Activated CD4-positive, alpha-beta T cell treated with anti-CD3 and anti-CD28 coated beads for 36 hours (primary cell): Measurements from ENCODE around the gene SEC16A. TPM values are rescaled to one million over a fixed set of nuclear protein-coding genes. Genes with fewer than 3 reads are reported as not detected.
"Not testable (repeated sequence)": the region's sequence is repeated elsewhere in the genome, so short reads cannot be mapped to it uniquely, and the experiment has no call there.

ENCODE experiments used
- ATAC-seq: fragments of 200-7000 bp; cut with Tn5 transposase; one replicate; pipeline ENCODE4 v1.10.0; 2021; ENCODE audit warnings: mild to moderate bottlenecking, moderate library complexity
- CTCF ChIA-PET: fragments of 350-600 bp; sonication (Branson Sonifier 250); formaldehyde crosslinking; loops from one replicate; lab custom pipeline; 2021; ENCODE audit warnings: antibody characterized with exemption; lab: Charles Lee
- POLR2A ChIA-PET: fragments of 350-600 bp; sonication (Branson Sonifier 250); formaldehyde crosslinking; loops from one replicate; lab custom pipeline; 2021; ENCODE audit warnings: antibody characterized with exemption, inconsistent platforms; lab: Charles Lee
- DNase-seq: peaks from one replicate; pipeline ENCODE4 v3.0.0-alpha.2; 2020
- H3K27ac Mint-ChIP-seq: one replicate; pipeline ENCODE4 v1.8.0; 2021; ENCODE audit warnings: mixed read lengths
- H3K27me3 Mint-ChIP-seq: one replicate; pipeline ENCODE4 v1.8.0; 2021; ENCODE audit warnings: mixed read lengths
- H3K36me3 Mint-ChIP-seq: one replicate; pipeline ENCODE4 v1.8.0; 2021; ENCODE audit warnings: low read depth, mixed read lengths
- H3K4me1 Mint-ChIP-seq: one replicate; pipeline ENCODE4 v1.8.0; 2021; ENCODE audit warnings: mixed read lengths
- H3K4me3 Mint-ChIP-seq: one replicate; pipeline ENCODE4 v1.8.0; 2021; ENCODE audit warnings: mild to moderate bottlenecking, moderate library complexity, mixed read lengths
- H3K9me3 Mint-ChIP-seq: one replicate; pipeline ENCODE4 v1.8.0; 2021; ENCODE audit warnings: low read depth, mixed read lengths
- intact Hi-C, 2 experiments: fragments of 100-400 bp; cut with DNase I in 1 of 2; cut with micrococcal nuclease in 1 of 2; formaldehyde crosslinking; loops; one replicate each; pipeline versions ENCODE4 v1.14.2 to v1.15.1; 2022 to 2024; cut with DNase I, micrococcal nuclease
- total RNA-seq, 2 experiments: library from RNA; stranded (reverse); gene quantifications; one replicate each; pipeline ENCODE4 v1.2.3, GENCODE V29; 2021

Gene SEC16A
- total RNA-seq, 2 experiments from 2014 or later = 62.7 TPM

GRCh38 chr9:136409557-136410455, 73.0 kb downstream of the SEC16A start:
- Mint-ChIP-seq H3K27me3 (no peaks in the 10 kb centered on the region), H3K36me3 (peaks cover 62% of the 10 kb centered on the region), H3K4me1 (peaks cover 58% of the 10 kb centered on the region), H3K4me3 (peak overlapping the region; percentile 90), H3K9me3 (no peaks in the 10 kb centered on the region), H3K27ac (peak overlapping the region; percentile 94)
- POLR2A ChIA-PET = interaction anchor here (0.6 to 0.7 kb wide), 4 partner anchors 12 to 460 kb away, joined by 3 read pairs; no protein-coding TSS in a partner anchor
- intact Hi-C loops = loop anchor here (1.0 to 2.0 kb wide), 10 partner anchors 10 to 449 kb away; partner anchors contain the start of genes SEC16A (in 2 of the 2), SNAPC4 (in 2 of the 2), DNLZ (in 1 of the 2) and INPP5E (in 1 of the 2)
- DNase-seq (peak; percentile 66), ATAC-seq (peak; percentile 53)
- CTCF ChIA-PET = interaction anchor here (0.6 to 2.0 kb wide), 4 partner anchors 9 to 267 kb away, joined by 3 to 14 read pairs (median 3); no protein-coding TSS in a partner anchor

DNA sequence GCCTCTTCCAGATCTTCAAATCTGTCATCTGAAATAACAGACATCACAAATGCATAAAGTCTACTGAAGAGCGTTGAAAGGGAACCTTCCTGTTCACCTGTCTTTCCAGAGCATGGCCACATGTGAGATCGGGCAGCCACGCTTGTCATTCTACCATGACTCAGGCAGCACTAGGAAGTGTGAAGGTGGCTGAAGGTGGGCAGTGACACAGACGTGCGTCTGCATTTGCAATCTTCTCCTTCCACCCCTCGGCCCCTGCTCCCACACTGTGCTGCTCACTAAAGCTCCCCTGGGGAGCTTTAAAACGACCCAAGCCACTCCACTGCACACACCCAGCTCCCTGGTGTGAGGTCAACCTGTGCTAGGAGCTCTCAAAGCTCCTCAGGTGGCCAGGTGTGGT, 74.9 kb downstream of the SEC16A start:
- H3K27me3 Mint-ChIP-seq = no peaks in the 10 kb centered on the region
- ChIA-PET POLR2A (no interaction called here), CTCF (no interaction called here)
- no peak for DNase-seq
- peak overlapping the region; percentile 58 for H3K27ac Mint-ChIP-seq
- ATAC-seq = no peak
- H3K4me3 Mint-ChIP-seq = peak overlapping the region; percentile 8
- intact Hi-C loops = no loop called here
- H3K36me3 Mint-ChIP-seq = peaks cover 54% of the 10 kb centered on the region
- H3K9me3 Mint-ChIP-seq = no peaks in the 10 kb centered on the region
- peaks cover 71% of the 10 kb centered on the region for H3K4me1 Mint-ChIP-seq

DNA sequence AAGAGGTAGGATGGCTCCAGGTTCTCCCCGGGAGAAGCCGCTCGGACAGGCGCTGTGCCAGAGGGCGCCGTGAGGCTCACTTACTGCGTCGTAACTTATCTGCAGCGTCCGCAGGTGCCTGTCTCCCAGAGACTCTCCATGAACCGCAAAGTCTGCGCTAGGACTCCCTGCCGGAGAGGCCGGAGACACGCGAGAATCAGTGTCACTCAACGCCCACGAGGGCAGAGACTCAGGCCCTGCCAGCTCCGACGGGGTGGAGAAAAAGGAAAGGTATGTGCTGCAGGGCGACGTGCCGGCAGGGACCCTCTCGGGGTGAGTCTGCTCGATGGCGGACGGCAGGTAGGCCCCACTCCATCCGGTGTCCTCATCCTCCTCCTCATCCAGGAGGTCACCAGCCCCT, 75.8 kb downstream of the SEC16A start:
- POLR2A ChIA-PET, intact Hi-C loops, ATAC-seq, DNase-seq, H3K27ac Mint-ChIP-seq, H3K27me3 Mint-ChIP-seq, H3K9me3 Mint-ChIP-seq, CTCF ChIA-PET, H3K4me3 Mint-ChIP-seq: not testable (repeated sequence)
- Mint-ChIP-seq H3K4me1 (peaks cover 74% of the 10 kb centered on the region), H3K36me3 (peaks cover 54% of the 10 kb centered on the region)

DNA sequence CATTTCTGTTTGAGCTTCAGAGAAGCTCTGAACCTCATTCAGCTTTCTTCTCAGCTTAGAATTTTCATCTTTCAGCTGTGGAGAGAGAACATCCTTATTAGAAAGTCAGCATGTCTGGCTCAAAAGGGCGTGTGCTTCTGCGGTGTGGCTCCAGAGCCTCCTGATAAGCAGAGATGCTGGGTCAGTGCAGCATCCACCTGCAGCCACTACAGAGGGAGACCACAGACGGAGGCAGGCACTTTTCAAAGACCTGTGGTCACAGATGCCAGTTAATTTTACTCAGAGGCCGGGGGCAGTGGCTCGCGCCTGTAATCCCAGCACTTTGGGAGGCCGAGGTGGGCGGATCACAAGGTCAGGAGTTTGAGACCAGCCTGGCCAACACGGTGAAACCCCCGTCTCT, 76.9 kb downstream of the SEC16A start:
- DNase-seq, H3K9me3 Mint-ChIP-seq, POLR2A ChIA-PET, intact Hi-C loops, ATAC-seq, H3K4me3 Mint-ChIP-seq, CTCF ChIA-PET, H3K27me3 Mint-ChIP-seq: not testable (repeated sequence)
- H3K27ac Mint-ChIP-seq = peak overlapping the region; percentile 93
- H3K4me1 Mint-ChIP-seq = peaks cover 67% of the 10 kb centered on the region
- peaks cover 56% of the 10 kb centered on the region for H3K36me3 Mint-ChIP-seq

- Mint-ChIP-seq H3K27me3 (no peaks in the 10 kb centered on the region), H3K36me3 (peaks cover 56% of the 10 kb centered on the region), H3K4me1 (peaks cover 71% of the 10 kb centered on the region), H3K9me3 (no peaks in the 10 kb centered on the region), H3K4me3 (no peak overlapping the region), H3K27ac (peak overlapping the region; percentile 93)
- intact Hi-C loops = no loop called here
- ChIA-PET POLR2A (no interaction called here), CTCF (no interaction called here)
- DNase-seq (no peak), ATAC-seq (no peak)
Measured at GRCh38 chr9:136405481-136405880, 77.4 kb downstream of the SEC16A start.

DNA sequence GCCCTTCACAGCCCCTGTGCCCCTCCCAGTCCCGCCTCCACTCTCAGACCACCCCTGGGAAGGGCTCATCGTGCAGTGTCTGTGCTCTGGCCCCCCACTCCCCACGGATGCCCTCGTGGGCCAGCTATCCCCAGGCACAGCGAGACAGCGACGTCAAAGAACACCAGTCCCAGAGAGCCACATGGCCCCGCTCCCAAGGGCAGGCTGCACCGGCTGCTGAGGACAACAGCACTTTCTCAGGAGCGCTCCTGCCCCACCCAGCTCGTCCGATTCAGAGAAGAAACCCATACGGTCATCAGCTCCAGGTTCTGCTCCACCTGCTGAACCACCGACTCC, 78.1 kb downstream of the SEC16A start:
- POLR2A ChIA-PET = no interaction called here
- peaks cover 69% of the 10 kb centered on the region for H3K4me1 Mint-ChIP-seq
- peak overlapping the region; percentile 62 for H3K4me3 Mint-ChIP-seq
- H3K9me3 Mint-ChIP-seq = no peaks in the 10 kb centered on the region
- H3K36me3 Mint-ChIP-seq = peaks cover 54% of the 10 kb centered on the region
- H3K27ac Mint-ChIP-seq = peak overlapping the region; percentile 93
- DNase-seq (no peak), ATAC-seq (no peak)
- no peaks in the 10 kb centered on the region for H3K27me3 Mint-ChIP-seq
- intact Hi-C loops = loop anchor here (5.0 kb wide), 4 partner anchors 33 to 497 kb away; partner anchors contain the start of genes CAMSAP1 (in 1 of the 2) and INPP5E (in 1 of the 2)
- CTCF ChIA-PET = interaction anchor here (0.8 to 0.9 kb wide), 3 partner anchors 35 to 898 kb away, joined by 3 to 4 read pairs (median 3); partner anchors contain the start of genes DNLZ and NRARP

- H3K27ac Mint-ChIP-seq = peak overlapping the region; percentile 93
- DNase-seq = peak; percentile 71
- H3K4me3 Mint-ChIP-seq = peak overlapping the region; percentile 62
- POLR2A ChIA-PET = interaction anchor here (0.7 to 1.0 kb wide), 3 partner anchors 11 to 42 kb away, joined by 3 to 4 read pairs (median 3); no protein-coding TSS in a partner anchor
- CTCF ChIA-PET = interaction anchor here (0.8 to 0.9 kb wide), 4 partner anchors 36 to 898 kb away, joined by 3 to 4 read pairs (median 3); partner anchors contain the start of genes DNLZ and NRARP
- H3K36me3 Mint-ChIP-seq = peaks cover 51% of the 10 kb centered on the region
- peak; percentile 45 for ATAC-seq
- peaks cover 65% of the 10 kb centered on the region for H3K4me1 Mint-ChIP-seq
- no peaks in the 10 kb centered on the region for H3K9me3 Mint-ChIP-seq
- intact Hi-C loops = loop anchor here (5.0 kb wide), 4 partner anchors 33 to 497 kb away; partner anchors contain the start of genes CAMSAP1 (in 1 of the 2) and INPP5E (in 1 of the 2)
- H3K27me3 Mint-ChIP-seq = no peaks in the 10 kb centered on the region
Measured at GRCh38 chr9:136403915-136404800, 78.7 kb downstream of the SEC16A start.

GRCh38 chr9:136403538-136403914, 79.3 kb downstream of the SEC16A start:
- H3K36me3 Mint-ChIP-seq = peaks cover 50% of the 10 kb centered on the region

GRCh38 chr9:136402067-136402466, 80.8 kb downstream of the SEC16A start:
- H3K4me3 Mint-ChIP-seq = no peak overlapping the region
- CTCF ChIA-PET = interaction anchor here (2.0 kb wide), 1 partner anchor 38 kb away, joined by 11 read pairs; the partner anchor contains the start of gene DNLZ
- H3K27ac Mint-ChIP-seq = peak overlapping the region; percentile 82
- H3K4me1 Mint-ChIP-seq = peaks cover 61% of the 10 kb centered on the region
- H3K9me3 Mint-ChIP-seq = no peaks in the 10 kb centered on the region
- no peak for DNase-seq
- POLR2A ChIA-PET = interaction anchor here (0.6 to 1.2 kb wide), 2 partner anchors 138 to 804 kb away, joined by 3 to 4 read pairs; no protein-coding TSS in a partner anchor
- intact Hi-C loops = loop anchor here (5.0 kb wide), 4 partner anchors 35 to 495 kb away; partner anchors contain the start of genes CAMSAP1 (in 1 of the 2) and INPP5E (in 1 of the 2)
- H3K27me3 Mint-ChIP-seq = no peaks in the 10 kb centered on the region
- ATAC-seq = no peak
- peaks cover 46% of the 10 kb centered on the region for H3K36me3 Mint-ChIP-seq

More at GRCh38 chr9:136403538-136403914, 79.3 kb downstream of the SEC16A start:
- Mint-ChIP-seq H3K4me3 (peak overlapping the region; percentile 62), H3K27ac (peak overlapping the region; percentile 93), H3K9me3 (no peaks in the 10 kb centered on the region), H3K4me1 (peaks cover 65% of the 10 kb centered on the region), H3K27me3 (no peaks in the 10 kb centered on the region)
- intact Hi-C loops = loop anchor here (5.0 kb wide), 4 partner anchors 34 to 496 kb away; partner anchors contain the start of genes CAMSAP1 (in 1 of the 2) and INPP5E (in 1 of the 2)
- DNase-seq (peak; percentile 88), ATAC-seq (peak; percentile 85)
- ChIA-PET CTCF (interaction anchor here (0.5 to 0.8 kb wide), 2 partner anchors 41 to 61 kb away, joined by 3 read pairs; no protein-coding TSS in a partner anchor), POLR2A (interaction anchor here (0.7 to 1.2 kb wide), 4 partner anchors 12 to 136 kb away, joined by 3 to 4 read pairs (median 4); no protein-coding TSS in a partner anchor)

DNA sequence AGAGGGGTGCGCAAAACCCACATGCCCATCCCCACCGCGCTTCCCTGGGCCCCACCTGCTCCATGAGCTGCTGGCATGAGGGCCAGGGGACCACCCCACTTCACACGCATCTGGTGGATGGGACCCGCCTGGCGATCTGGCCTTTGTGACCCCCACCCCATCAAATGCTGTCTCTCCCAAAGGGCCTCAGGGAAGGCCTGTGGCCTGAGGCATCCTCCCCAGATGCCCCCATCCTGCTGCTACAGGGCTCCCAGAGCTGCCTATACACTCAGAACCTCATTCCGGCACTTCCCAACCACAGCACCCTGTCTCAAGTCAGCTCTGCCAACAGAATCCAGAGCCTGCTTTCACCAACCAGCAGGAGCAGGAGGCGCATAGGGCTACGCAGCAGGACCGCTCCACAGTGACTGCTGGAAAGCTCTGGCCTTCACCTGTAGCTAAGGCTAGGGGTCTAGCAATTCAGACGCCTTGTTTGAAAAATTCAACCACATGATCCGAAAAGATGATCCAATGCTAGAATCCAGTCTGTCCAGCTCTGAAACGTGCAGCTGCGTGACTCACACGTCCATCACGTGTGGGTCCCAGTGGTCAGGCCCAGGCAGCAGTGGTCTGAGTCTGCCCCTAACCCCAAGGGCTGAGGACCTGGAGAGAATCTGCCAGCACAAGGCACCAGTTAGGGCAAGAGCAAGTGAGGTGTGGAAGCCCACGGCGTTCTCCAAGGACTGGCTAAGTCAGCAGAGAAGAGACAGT, 81.5 kb downstream of the SEC16A start:
- Mint-ChIP-seq H3K36me3 (peaks cover 48% of the 10 kb centered on the region), H3K4me1 (peaks cover 57% of the 10 kb centered on the region), H3K27me3 (no peaks in the 10 kb centered on the region), H3K4me3 (peak overlapping the region; percentile 17), H3K9me3 (no peaks in the 10 kb centered on the region), H3K27ac (peak overlapping the region; percentile 51)
- ATAC-seq (no peak), DNase-seq (no peak)
- POLR2A ChIA-PET = no interaction called here
- intact Hi-C loops = loop anchor here (2.0 to 5.0 kb wide), 5 partner anchors 36 to 494 kb away; partner anchors contain the start of genes CAMSAP1 (in 1 of the 2) and INPP5E (in 1 of the 2)
- CTCF ChIA-PET = interaction anchor here (0.6 to 2.0 kb wide), 4 partner anchors 8 to 907 kb away, joined by 3 to 14 read pairs (median 9); partner anchors contain the start of genes DNLZ, ENTR1 and PMPCA
